H1 (cell line): ENCODE results near the gene SPEN. TPM values are rescaled to one million over a fixed set of nuclear protein-coding genes. Genes with fewer than 3 reads are reported as not detected.

Experiments used
- CBX8 ChIP-seq: fragments of 300-800, 300-1000 bp; sonication (generic); IDR thresholded peaks from 2 replicates; pipeline ENCODE4 v1.7.1; 2016; ENCODE audit warnings: low read depth, low read length, borderline replicate concordance
- CHD7 ChIP-seq: fragments of 300-600 bp; sonication (generic); IDR thresholded peaks from 2 replicates; pipeline ENCODE4 v1.7.1; 2012; ENCODE audit warnings: low read length, moderate library complexity, mild to moderate bottlenecking, inconsistent platforms; ENCODE audit not compliant: insufficient replicate concordance
- EP300 ChIP-seq, 2 experiments: IDR thresholded peaks; 1 replicate in 1 of 2; 2 replicates in 1 of 2; pipeline ENCODE4 v1.6.1; 2011 to 2012; ENCODE audit warnings: low read depth in 2 of 2, low read length in 2 of 2, mild to moderate bottlenecking in 2 of 2, borderline replicate concordance in 1 of 2, inconsistent platforms in 1 of 2, moderate library complexity in 1 of 2
- FOSL1 ChIP-seq: IDR thresholded peaks from 2 replicates; pipeline ENCODE4 v1.6.1; 2011; ENCODE audit warnings: mild to moderate bottlenecking, low read depth, low read length, moderate library complexity; ENCODE audit not compliant: insufficient read depth
- GABPA ChIP-seq: IDR thresholded peaks from 2 replicates; pipeline ENCODE4 v1.6.1; 2011; ENCODE audit warnings: mild to moderate bottlenecking, low read length, moderate library complexity, borderline replicate concordance; ENCODE audit not compliant: insufficient read depth
- MAFK ChIP-seq: IDR thresholded peaks from 2 replicates; pipeline ENCODE4 v1.6.1; 2012; ENCODE audit warnings: low read depth, mild to moderate bottlenecking, improper control_type of control experiment, low read length
- PHF8 ChIP-seq: fragments of 200-600 bp; sonication (generic); conservative IDR thresholded peaks from 2 replicates; pipeline ENCODE4 v1.7.1; 2012; ENCODE audit warnings: low read depth, mild to moderate bottlenecking, inconsistent platforms, low read length, moderate library complexity
- RBBP5 ChIP-seq: IDR thresholded peaks from 2 replicates; pipeline ENCODE4 v1.7.1; 2012; ENCODE audit warnings: low read depth, mild to moderate bottlenecking, inconsistent platforms, low read length, moderate library complexity, borderline replicate concordance
- SP1 ChIP-seq: IDR thresholded peaks from 2 replicates; pipeline ENCODE4 v1.6.1; 2011; ENCODE audit warnings: low read depth, low read length
- USF2 ChIP-seq: IDR thresholded peaks from 2 replicates; pipeline ENCODE4 v1.6.1; 2011; ENCODE audit warnings: low read length, improper control_type of control experiment
- polyA plus RNA-seq, 7 experiments: library from polyadenylated mRNA; depleted of rRNA in 3 of 7; stranded (reverse) in 5 of 7; unstranded in 2 of 7; fragments of >200 nt in 5 of 7; fragments of 200-250 nt in 2 of 7; gene quantifications; 1 replicate in 5 of 7; 2 replicates in 1 of 7; 4 replicates in 1 of 7; pipeline versions ENCODE4 v1.2.1 to v1.2.3, GENCODE V29; 2011 to 2013; ENCODE audit warnings: missing spikeins in 2 of 7, mixed read lengths in 2 of 7
- total RNA-seq: library from RNA; stranded (reverse); fragmentation: NEBNext Ultra II Directional; extraction: Animal tissue kit (Norgen Biotek cat#: 25700); gene quantifications from 2 replicates; pipeline ENCODE4 v1.2.1, GENCODE V29; 2021

SPEN gene
- total and polyA plus RNA-seq, 2 of the 8 experiments (the other 6 are each of a cell fraction or from before 2014, with no cell fraction given) = 12.5 to 52.1 TPM

- TF ChIP-seq CHD7 = no peak
- no peak for TF ChIP-seq SP1
- no peak for TF ChIP-seq CBX8
- no peak for TF ChIP-seq EP300 (IDR thresholded peaks at IDR 0.05; ENCODE audit: borderline replicate concordance in 1 of 2, low read depth in 2 of 2, low read length in 2 of 2)
- no peak for TF ChIP-seq USF2
- no peak for TF ChIP-seq PHF8
- TF ChIP-seq RBBP5 = no peak
- no peak for TF ChIP-seq GABPA
- TF ChIP-seq FOSL1 = no peak
- TF ChIP-seq MAFK = no peak
Observed at GRCh38 chr1:15882665-15883064, 35.2 kb downstream of the SPEN start (continued).
